ENCODE data around the gene CACNA2D3. TPM values are rescaled to one million over a fixed set of nuclear protein-coding genes. Genes with fewer than 3 reads are reported as not detected.

CACNA2D3 gene
- total RNA-seq, 2 donors from 2014 or later: 0.97 TPM; not detected in 1

DNA sequence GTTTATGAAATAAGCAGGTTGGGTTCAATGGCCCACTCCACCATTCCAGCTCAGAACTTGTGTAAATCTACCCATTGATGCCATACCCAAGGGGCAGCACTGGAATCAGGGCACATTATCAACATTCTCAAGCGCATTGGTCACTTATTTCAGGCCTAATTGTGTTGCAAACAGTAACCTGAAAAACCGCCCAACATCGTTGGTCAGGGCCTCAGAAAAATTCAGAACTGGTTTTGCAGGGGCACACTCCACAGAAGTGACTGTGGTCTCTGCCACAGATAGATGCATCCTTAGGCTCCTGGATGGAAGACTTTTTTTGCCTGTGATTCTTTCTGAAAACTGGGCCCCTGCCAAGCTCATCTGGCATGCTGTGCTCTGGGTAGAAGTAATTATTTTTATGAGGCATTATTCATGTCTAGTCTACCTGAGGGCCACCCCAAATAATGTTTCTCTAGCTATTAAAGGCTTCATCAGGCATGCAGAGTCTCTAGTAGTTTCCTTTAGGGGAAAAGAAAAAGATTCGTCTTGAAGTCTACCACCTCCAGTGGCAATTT lies 827.2 kb downstream of the CACNA2D3 start:
- H3K9me3 ChIP-seq (ENCODE audit: control insufficient read depth, low read length): no peaks in the 10 kb centered on the region
- no peak overlapping the region for H3K9ac ChIP-seq (ENCODE audit: extremely low read depth, low read length, poor library complexity, severe bottlenecking)
- Mint-ChIP-seq H3K27ac (no peak overlapping the region), H3K9me3 (no peaks in the 10 kb centered on the region), H3K27me3 (ENCODE audit: insufficient read depth) (no peaks in the 10 kb centered on the region), H3K36me3 (ENCODE audit: low read depth) (no peaks in the 10 kb centered on the region), H3K4me3 (no peak overlapping the region), H3K4me1 (peaks cover 20% of the 10 kb centered on the region)
- H3K4me3 ChIP-seq (ENCODE audit: low read length): no peak overlapping the region
- peaks cover 3% of the 10 kb centered on the region for H3K4me1 ChIP-seq (ENCODE audit: control insufficient read depth, insufficient read depth, low read length)
- DNase-seq: no peak
- TF ChIP-seq, protein P1, sequence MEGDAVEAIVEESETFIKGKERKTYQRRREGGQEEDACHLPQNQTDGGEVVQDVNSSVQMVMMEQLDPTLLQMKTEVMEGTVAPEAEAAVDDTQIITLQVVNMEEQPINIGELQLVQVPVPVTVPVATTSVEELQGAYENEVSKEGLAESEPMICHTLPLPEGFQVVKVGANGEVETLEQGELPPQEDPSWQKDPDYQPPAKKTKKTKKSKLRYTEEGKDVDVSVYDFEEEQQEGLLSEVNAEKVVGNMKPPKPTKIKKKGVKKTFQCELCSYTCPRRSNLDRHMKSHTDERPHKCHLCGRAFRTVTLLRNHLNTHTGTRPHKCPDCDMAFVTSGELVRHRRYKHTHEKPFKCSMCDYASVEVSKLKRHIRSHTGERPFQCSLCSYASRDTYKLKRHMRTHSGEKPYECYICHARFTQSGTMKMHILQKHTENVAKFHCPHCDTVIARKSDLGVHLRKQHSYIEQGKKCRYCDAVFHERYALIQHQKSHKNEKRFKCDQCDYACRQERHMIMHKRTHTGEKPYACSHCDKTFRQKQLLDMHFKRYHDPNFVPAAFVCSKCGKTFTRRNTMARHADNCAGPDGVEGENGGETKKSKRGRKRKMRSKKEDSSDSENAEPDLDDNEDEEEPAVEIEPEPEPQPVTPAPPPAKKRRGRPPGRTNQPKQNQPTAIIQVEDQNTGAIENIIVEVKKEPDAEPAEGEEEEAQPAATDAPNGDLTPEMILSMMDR (conservative IDR thresholded peaks at IDR 0.05): no peak
- H3K36me3 ChIP-seq (ENCODE audit: control insufficient read depth, insufficient read depth, low read length): no peaks in the 10 kb centered on the region
- no peaks in the 10 kb centered on the region for H3K27me3 ChIP-seq (ENCODE audit: control insufficient read depth, insufficient read depth, low read length, poor library complexity, severe bottlenecking)
- H3K27ac ChIP-seq (ENCODE audit: low read depth, low read length): no peak overlapping the region
- WGBS, 2 experiments (ENCODE audit: insufficient coverage in 1 of 2, insufficient read length in 1 of 2): 87 to 93% methylated on average over 4 of the region's 4 CpGs

DNA sequence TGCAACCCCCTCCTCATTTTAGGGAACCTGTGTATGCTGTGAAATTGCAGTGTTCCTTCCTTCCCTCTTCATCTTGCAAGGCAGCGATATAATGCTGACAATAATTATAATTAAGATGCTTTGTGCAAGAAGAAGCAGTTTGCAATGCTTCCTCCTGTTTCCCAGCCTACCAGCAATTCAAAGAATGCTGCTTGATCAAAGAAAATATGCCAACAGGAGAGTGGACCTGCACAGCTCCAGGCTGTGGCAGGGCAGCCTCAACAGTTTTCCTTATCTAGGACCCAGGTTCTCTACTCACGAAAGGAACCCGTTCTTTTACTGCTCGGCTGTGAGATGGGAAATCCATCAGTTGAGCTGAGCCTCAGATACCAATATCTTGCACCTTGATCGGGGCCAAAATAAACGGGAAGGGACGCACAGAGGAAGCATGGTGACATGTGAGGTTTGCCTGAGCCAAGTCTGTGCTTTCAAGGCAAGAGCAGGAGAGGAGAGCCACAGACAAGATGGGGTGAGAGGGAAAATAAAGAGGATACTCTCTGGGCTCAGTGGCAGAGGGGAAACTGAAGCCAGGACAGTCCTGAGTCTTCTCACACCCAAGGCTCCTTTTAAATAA lies 828.1 kb downstream of the CACNA2D3 start:
- H3K9ac ChIP-seq (ENCODE audit: extremely low read depth, low read length, poor library complexity, severe bottlenecking): no peak overlapping the region
- H3K9me3 Mint-ChIP-seq: no peaks in the 10 kb centered on the region
- H3K36me3 ChIP-seq (ENCODE audit: control insufficient read depth, insufficient read depth, low read length): no peaks in the 10 kb centered on the region
- no peaks in the 10 kb centered on the region for H3K36me3 Mint-ChIP-seq (ENCODE audit: low read depth)
- H3K4me1 ChIP-seq (ENCODE audit: control insufficient read depth, insufficient read depth, low read length): peaks cover 5% of the 10 kb centered on the region
- no peak overlapping the region for H3K27ac ChIP-seq (ENCODE audit: low read depth, low read length)
- peaks cover 29% of the 10 kb centered on the region for H3K4me1 Mint-ChIP-seq
- H3K4me3 ChIP-seq (ENCODE audit: low read length): no peak overlapping the region
- no peak overlapping the region for H3K27ac Mint-ChIP-seq
- no peak for DNase-seq
- no peaks in the 10 kb centered on the region for H3K27me3 ChIP-seq (ENCODE audit: control insufficient read depth, insufficient read depth, low read length, poor library complexity, severe bottlenecking)
- H3K4me3 Mint-ChIP-seq: no peak overlapping the region
- WGBS, 2 experiments (ENCODE audit: insufficient coverage in 1 of 2, insufficient read length in 1 of 2): 90 to 91% methylated on average over 6 of the region's 7 CpGs
- no peaks in the 10 kb centered on the region for H3K9me3 ChIP-seq (ENCODE audit: control insufficient read depth, low read length)
- TF ChIP-seq, protein P1 (conservative IDR thresholded peaks at IDR 0.05): no peak
- H3K27me3 Mint-ChIP-seq (ENCODE audit: insufficient read depth): no peaks in the 10 kb centered on the region

DNA sequence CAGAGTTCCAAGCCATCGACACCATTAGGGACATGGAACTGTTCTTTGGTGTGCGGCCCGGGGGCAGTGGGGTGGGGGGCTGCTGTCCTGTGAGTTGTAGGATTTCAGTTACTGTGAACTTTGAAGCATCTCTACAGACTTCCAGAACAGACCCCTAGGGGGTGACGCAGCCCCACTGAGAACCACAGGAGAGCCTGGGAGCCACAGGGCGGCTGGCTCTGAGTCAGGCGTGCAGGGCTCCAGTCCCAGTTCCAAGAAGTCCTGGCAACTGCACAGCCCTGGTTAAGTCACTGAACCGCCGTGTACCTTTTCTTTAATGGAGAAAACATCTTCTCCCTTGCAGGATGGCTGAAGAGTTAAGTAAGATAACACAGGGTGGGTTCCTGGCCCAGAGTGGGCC lies 829.1 kb downstream of the CACNA2D3 start:
- Histone ChIP-seq H3K9ac (ENCODE audit: extremely low read depth, low read length, poor library complexity, severe bottlenecking) (no peak overlapping the region), H3K27me3 (ENCODE audit: control insufficient read depth, insufficient read depth, low read length, poor library complexity, severe bottlenecking) (no peaks in the 10 kb centered on the region), H3K27ac (ENCODE audit: low read depth, low read length) (no peak overlapping the region), H3K36me3 (ENCODE audit: control insufficient read depth, insufficient read depth, low read length) (no peaks in the 10 kb centered on the region), H3K9me3 (ENCODE audit: control insufficient read depth, low read length) (no peaks in the 10 kb centered on the region), H3K4me3 (ENCODE audit: low read length) (no peak overlapping the region), H3K4me1 (ENCODE audit: control insufficient read depth, insufficient read depth, low read length) (peaks cover 14% of the 10 kb centered on the region)
- Mint-ChIP-seq H3K4me1 (peaks cover 32% of the 10 kb centered on the region), H3K27me3 (ENCODE audit: insufficient read depth) (no peaks in the 10 kb centered on the region), H3K4me3 (no peak overlapping the region), H3K27ac (no peak overlapping the region), H3K36me3 (ENCODE audit: low read depth) (no peaks in the 10 kb centered on the region), H3K9me3 (no peaks in the 10 kb centered on the region)
- peak; percentile 89 for DNase-seq
- TF ChIP-seq, protein P1 (conservative IDR thresholded peaks at IDR 0.05): peak; percentile 85
- WGBS, 2 experiments (ENCODE audit: insufficient coverage in 1 of 2, insufficient read length in 1 of 2): 80 to 100% methylated on average over 4 to 8 of the region's 8 CpGs

All from endodermal cell (in vitro differentiated cells).